NK-92 (cell line): ENCODE measurements around the gene ZP1.

ENCODE experiments used
- DNase-seq: peaks from one replicate; lab custom pipeline; 2025; ENCODE audit not compliant: unreplicated experiment; lab: John Stamatoyannopoulos, UW

Gene ZP1

GRCh38 chr11:60874421-60875365 lies 7.4 kb downstream of the ZP1 start:
- DNase-seq, result no peak

GRCh38 chr11:60875366-60876167 lies 8.2 kb downstream of the ZP1 start:
- DNase-seq, result no peak

GRCh38 chr11:60876168-60876485 lies 8.8 kb downstream of the ZP1 start:
- DNase-seq, result no peak

GRCh38 chr11:60878245-60879101 lies 11.1 kb downstream of the ZP1 start:
- DNase-seq, result no peak

- no peak for DNase-seq
These were observed 11.8 kb downstream of the ZP1 start for GRCh38 chr11:60879104-60879503.

- no peak for DNase-seq
These were observed 12.7 kb downstream of the ZP1 start for GRCh38 chr11:60879971-60880588.

DNA sequence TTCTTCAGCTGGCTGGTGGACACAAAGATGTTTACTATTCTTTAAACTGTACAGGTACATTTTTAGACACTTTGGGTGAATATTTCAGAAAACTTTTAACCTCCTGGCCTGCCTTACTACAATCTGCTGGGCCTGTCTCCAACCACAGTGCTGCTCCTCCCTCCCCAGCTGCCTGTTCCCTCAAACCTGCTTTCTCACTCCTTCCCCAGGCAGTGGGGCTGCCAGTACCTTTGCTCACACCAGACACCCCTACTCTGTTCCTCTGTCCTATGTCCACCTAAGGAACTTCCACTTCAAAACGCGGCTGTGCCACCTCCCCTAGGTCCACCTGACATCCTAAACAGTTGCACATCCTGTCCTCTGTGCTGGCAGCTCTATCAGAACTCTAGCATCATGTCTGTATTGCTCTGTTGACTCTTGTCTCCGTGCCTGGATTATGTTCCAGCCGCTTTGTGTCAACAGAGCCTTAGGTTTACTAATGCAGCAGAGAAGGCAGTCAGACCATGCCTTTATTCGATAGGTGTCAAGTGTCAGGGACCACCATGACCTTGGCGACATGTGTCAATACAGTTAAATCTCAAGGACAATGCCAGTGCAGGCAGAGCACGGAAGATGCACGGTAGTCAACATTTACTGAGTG lies 13.4 kb downstream of the ZP1 start:
- no peak for DNase-seq

DNA sequence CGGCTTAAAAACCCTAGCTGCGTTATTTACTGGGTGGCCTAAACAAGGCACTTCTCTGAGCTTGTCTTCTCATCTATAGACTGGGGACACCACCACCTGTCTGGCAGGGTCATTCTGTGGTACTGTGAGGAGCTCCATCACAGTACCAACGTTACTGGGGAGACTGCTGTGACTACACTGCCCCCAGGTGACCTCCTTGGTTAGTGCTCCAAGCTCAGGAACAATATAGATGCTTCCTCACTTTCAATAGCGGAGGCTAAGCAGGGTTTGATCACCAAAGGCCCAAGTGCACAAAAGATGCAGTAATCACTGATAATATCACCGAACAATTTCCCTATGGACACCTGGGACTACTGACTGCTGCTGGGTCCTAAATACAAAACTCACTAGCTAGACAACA lies 20.2 kb downstream of the ZP1 start:
- no peak for DNase-seq

DNA sequence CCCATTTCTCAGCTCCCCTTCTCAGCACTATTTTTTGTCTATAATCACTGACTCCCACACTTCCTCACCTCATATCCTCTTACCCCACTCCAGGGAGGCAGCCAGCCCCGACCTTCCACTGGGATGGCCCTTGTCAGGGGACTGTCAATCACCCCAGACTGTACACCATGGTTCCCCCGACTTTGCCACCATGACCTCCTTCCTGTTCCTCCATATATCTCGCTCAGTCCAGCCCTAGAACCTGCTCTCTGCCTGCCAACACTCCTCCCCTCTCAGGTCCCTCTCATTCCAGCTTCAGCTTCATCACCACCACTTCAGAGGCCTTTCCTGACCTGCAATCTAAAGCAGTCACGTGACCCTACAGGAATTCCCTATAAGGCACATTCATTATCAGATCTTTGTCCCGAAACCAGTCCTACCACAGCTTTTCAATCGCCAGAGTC lies 22.5 kb downstream of the ZP1 start:
- DNase-seq, result no peak

GRCh38 chr11:60890696-60891095 lies 23.4 kb downstream of the ZP1 start:
- no peak for DNase-seq

- no peak for DNase-seq
These were observed 23.9 kb downstream of the ZP1 start for GRCh38 chr11:60891103-60891741.

DNA sequence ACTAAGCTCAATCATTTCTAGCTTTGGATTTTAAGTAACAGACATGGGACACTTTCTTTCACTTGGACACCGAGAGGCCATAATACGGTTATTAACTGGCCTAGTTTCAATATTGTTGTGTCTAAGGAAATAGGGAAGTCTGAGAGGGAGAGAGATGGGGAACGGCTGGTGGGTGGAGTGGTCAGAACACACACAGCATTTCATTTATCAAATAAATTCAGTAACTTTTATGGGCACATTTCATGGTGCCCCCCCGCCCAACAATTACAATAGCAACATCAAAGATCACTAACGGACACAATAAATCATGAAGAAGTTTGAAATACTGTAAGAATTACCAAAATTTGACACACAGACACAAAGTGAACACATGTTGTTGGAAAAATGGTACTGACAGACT lies 28.3 kb downstream of the ZP1 start:
- DNase-seq, result no peak

DNA sequence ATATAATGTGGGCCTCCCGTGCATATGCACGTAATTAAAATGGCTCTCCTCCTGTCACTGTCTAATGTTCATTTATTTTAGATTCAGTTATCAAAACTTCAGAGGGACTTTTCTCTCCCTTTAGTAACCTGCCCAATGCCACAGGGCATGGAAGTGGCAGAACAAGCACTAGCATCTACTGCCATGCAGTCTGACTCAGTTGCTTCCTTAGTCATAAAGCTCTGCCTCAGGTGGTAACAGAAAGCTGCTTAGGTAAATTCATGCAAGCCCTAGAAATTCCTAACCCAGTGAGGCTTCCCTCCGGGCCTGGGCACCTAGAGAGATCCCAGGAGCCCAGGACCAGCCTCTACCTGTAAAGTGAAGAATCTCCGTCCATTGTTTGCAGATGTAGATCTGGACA lies 30.2 kb downstream of the ZP1 start:
- no peak for DNase-seq

DNA sequence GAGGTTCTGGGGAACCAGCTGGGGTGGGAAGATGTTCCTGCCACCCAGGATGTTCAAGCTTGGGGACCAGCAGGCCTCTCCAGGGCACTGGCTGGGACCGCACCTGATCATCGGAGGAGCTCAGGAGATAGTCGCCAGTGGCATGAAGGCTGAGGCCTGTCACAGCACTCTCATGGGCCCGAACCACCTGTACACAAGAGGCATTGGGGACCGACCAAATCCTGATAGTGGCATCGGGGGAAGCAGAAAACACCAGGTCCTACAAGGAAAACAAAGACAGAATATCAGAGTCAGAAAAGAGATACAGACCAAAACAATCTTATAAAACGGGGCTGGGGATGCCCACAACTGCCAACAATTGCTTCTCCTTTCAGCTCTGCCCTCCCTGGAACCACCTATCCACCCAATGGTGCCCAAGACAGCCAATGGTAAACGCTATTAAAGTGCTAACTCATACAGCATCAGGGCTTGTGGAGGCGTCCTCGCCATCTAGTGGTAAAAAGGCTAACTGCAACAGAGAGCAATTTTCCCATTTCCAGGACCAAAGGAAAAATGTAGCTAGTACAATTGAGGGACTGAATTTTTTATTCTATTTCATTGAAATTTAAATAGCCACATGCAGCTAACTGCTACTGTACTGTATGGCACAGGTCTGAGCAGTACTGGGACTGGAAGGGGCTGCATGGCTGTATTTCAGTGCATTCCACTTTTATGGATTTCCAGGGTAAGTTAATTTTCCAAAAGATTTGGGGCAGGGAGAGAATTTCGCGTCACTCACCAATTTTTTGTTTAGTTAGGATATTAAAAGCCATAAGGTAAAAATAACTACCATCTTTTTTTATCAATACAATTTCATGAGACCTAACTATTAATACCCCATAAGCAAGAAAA lies 31.9 kb downstream of the ZP1 start:
- no peak for DNase-seq

DNA sequence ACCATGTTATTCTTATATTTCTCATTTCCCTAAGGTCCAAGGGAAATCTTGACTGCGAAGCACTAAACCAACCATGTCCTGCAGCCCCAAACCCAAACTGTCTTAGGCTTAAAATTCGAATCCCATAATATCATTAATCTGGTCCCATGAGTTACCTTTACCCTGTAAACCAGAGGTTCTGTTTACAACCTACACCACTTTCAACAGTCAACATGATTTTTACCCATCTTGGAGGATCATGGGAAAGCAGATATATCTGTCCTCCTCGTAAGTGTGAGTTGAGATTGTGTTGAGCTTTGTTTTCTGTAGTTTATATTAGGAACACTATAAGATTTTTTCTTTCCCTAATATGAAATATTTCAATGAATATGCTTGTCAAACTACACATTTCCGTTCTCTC lies 32.6 kb downstream of the ZP1 start:
- no peak for DNase-seq

GRCh38 chr11:60900673-60901404 lies 33.5 kb downstream of the ZP1 start:
- DNase-seq, result no peak

- DNase-seq, result no peak
These were observed 35.3 kb downstream of the ZP1 start for GRCh38 chr11:60902625-60903024.

DNA sequence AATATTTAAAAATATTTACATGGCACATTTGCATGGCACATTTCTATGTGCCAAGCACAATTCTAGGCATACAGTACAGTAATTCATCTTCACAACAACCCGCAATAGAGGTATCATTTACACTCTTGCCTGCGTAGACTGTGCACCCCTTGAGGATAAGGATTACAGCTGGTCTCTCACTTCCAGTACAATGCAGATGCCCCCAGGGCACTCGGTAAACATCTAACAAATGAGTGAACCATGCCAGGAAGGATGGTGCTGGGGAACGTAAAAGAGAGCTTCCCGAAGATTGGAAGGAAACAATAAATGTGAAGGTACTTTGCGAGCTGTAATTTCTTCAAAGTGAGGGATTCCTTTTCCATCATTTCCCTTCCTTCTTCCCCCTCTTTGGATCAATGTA lies 37.7 kb downstream of the ZP1 start:
- DNase-seq, result no peak
